Measurements from ENCODE around the gene CHURC1.
A peak's percentile ranks its signal among the peaks of the same experiment; 100 is the strongest.

Gene CHURC1

DNA sequence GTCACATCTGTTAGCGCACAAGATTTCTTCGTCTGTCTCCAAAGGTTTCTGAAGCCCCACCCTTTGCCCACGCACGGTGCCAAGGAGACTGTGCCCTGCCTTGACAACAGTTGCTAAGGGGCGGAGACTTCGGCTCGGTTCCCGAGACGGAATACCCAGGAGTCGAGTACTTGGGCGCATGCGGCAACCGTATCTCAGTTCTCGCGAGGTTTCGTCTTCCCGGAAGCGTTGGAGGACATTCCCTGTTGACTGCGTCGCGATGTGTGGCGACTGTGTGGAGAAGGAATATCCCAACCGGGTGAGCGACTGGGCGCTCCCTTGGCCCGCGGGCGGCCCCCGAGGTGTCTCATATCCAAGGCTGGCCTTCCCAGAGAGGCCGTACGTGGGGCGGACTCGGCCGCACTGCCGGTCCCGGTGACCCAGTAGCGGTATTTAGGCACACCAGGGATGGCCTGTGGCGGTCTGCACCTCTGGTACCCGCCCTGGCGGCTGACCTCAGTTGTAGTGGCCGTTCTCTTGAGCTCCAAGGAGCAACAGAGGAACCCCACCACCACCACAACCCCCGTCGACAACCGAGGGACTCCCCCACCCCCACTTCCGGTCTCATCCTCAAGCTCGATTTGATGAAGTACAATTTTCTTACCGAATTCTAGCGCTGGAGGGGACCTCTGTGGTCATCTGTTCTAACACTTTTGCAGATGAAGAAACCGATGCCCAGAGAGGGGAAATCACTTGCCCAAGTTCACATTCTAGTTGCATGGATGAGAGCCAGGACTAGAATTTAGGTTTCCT is at the start of gene CHURC1:
CHURC1 (plus strand) TSS at position 219 of the 792 bp plus-strand sequence; CDS start at position 260, 41 bp downstream.
- DNase-seq (ENCODE audit: low read depth): peak; percentile 99

DNA sequence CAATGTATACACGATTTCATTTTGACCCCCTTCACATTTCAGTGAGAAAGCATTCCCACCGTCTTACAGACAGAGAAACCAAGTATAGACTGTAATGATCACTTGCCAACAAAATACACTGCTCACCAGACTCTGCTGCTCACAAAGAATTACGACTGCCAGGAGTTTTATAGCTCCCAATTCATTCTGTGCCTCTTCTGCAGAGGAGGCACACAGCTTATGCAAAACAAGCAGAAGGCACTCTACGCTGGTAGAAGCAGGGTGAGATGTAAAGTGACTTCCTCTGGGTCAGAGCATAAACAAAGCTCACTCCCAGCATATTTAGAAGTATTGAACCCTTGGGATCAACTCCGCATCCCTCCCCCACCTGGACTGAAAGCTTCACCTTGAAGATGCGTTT is 49.1 kb upstream of the CHURC1 start:
- DNase-seq (ENCODE audit: low read depth): no peak

DNA sequence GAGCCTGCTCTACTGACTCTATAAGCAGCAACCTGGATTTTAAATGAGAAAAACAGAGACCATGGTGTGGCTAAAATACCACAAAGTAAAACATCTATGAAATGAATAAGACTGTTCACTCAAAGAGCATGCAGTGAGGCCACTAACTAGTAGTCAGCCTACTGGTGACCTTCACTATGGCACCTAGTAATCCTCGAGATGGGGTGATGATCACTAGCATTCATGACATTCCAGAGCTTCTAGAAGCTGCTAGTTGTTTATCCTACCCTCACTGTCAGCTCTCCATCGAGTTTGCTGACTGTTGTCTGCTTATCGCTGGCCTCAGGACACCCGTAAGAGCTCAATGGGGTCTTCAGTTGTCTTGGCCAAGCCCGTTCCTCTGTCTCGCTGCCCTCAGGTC is 48.3 kb upstream of the CHURC1 start:
- no peak for DNase-seq (ENCODE audit: low read depth)

DNA sequence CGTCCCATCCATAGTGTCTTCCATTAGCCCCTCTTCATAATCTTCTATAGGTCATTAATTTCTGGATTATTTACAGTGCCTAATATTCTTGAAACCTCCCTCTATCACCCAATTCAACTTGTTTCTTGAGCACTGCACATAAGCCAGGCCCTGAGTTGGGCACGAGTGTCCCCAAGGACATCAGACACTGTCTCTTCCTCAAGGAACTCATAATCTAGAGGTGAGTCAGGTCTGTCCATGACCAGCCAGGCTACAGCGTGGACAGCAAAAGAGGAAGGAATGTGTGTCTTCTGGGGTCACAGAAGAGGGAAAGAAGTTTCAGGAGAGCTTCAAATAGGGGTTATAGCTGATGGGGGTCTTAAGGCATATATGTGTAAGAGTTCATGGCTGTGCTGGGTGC is 47.1 kb upstream of the CHURC1 start:
- DNase-seq (ENCODE audit: low read depth): no peak

DNA sequence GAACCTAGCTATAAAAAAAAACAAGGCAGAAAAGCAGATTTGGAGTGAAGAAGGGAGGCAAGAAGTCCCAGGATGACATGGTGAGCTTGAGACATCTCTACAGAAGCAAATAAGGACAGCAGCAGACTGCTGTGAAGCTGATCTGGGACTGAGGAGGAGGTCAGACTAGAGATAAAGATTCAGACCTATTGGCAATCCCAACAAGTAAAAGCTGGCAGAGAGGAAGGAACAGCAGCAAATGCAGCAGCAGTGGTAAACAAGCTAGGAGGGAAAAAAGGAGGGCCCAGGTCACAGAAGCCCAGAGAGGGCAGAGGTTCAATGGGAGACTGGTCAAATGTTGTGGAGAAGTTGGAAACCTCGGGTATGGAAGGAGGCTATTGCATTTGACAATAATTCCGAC is 45.9 kb upstream of the CHURC1 start:
- no peak for DNase-seq (ENCODE audit: low read depth)

DNA sequence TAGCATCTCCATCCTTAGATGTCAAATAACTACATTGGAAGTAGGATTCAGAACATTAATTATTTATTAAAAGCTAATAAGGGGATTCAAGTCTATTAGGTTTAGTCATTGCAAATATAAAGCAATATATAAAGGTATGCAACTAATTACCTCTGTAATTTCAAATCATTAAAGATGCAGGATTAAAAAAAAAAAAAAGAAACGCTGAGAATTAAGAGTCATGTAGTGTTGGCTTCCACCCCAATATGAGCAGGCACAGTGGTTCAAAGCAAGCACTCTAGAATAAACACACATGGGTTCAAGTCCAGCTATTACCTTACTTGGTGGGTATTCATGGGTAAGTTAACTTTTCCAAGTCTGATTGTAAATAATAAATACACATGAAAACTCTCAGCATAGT is 45.4 kb upstream of the CHURC1 start:
- no peak for DNase-seq (ENCODE audit: low read depth)

DNA sequence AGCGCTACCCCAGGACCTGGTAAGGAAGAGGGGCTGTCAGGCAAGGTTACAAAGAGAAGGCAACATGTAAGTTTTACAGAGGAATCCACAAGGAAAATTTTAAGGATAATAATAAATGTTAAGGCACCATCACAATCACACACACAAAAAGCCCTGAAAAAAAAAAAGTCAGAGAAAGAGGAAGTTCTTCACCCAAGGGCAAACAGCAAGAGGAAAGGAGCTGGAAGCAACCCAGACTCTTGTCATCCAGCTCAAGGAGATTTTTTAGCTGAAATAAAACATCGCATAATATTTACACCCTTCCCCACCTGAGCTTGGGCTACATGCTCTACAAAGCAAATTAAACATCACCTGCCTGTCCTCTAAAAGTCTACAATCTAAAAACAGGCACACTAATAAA is 44.1 kb upstream of the CHURC1 start:
- no peak for DNase-seq (ENCODE audit: low read depth)

DNA sequence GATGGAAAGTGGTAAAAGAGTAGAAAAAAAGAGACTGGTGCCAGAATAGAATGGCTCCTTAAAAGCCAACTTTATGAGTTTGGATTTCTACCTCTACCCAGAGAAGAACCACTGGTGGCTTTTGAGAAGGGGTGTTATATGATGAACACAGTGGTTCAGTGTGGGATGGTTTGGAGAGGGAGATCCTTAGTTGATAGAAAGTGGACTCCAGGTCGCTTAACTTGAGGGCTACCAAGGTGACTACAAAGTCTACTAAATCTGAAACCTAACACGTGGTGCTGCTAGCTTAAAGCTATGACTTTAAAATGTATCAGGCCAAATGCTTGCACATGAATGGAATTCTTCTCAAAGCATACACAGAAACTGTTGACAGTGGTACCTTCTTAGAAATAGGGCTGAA is 42.9 kb upstream of the CHURC1 start:
- DNase-seq (ENCODE audit: low read depth): no peak

DNA sequence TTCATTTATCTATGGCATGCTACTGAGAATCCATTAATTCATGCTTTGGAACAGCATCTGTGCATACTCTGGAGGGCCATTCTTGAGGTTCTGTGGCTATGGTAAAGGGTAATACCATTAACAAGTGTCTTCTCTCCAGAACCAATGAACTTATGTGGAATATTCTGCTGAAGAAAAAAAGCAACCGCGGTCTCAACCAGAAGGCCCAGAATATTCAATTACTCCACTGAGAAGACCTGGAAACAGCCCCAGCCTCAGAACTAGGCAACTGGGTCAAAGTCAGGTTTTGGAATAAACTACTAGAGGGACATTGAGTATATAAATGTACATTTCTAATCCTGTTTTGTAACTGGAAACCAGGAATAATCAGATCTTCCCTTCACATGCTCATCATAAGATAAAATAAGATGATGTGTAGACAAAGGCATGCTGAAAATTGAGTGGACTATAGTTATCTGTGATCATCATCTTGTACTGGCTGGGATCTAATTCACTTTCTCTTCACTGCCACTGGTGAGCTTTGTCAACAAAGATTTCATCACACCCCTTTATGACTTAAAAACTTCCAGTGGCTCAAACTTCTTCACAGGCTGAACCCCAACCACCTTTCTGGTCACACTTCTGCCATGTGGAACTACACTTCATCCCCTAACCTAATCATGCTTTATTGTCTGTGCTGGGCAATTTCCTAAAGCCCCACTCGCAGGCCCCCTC is 40.6 kb upstream of the CHURC1 start:
- DNase-seq (ENCODE audit: low read depth): no peak

DNA sequence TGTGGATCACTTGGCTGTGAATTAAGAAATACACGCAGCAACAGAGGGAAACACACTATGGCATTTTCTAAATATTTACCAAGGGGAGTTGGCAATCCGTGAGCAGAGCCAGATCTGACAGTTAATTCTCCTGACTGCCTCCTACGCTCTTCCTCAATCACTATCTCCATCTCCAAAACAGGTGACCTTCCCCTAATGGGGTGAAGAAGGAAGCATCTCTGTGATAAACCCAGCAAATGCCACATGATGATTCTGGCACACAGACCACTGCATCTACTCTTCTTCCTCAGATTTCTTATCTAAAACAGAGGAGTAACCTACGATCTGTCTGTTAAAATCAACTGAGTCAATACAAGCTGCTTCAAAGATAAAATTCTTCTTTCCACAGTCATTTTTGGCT is 38.9 kb upstream of the CHURC1 start:
- DNase-seq (ENCODE audit: low read depth): no peak

DNA sequence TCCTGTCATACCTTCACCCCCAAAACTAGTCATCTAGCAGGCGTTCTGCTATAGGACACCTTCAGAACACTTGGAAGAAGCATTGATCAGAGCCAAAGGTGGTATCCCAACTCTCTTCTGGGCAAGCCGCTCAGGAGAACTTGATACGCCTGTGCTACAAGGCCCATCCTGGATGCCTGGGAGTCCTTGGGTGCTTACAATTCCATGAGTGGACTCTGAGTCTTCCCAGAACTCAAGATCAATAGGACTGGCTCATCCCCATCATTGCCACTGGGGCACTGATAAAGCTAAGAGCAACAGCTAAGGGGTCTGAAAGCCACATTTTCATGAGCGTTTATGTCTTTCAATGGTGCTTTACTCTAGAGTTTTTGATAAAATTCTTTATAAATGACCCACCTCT is 36.4 kb upstream of the CHURC1 start:
- DNase-seq (ENCODE audit: low read depth): no peak

DNA sequence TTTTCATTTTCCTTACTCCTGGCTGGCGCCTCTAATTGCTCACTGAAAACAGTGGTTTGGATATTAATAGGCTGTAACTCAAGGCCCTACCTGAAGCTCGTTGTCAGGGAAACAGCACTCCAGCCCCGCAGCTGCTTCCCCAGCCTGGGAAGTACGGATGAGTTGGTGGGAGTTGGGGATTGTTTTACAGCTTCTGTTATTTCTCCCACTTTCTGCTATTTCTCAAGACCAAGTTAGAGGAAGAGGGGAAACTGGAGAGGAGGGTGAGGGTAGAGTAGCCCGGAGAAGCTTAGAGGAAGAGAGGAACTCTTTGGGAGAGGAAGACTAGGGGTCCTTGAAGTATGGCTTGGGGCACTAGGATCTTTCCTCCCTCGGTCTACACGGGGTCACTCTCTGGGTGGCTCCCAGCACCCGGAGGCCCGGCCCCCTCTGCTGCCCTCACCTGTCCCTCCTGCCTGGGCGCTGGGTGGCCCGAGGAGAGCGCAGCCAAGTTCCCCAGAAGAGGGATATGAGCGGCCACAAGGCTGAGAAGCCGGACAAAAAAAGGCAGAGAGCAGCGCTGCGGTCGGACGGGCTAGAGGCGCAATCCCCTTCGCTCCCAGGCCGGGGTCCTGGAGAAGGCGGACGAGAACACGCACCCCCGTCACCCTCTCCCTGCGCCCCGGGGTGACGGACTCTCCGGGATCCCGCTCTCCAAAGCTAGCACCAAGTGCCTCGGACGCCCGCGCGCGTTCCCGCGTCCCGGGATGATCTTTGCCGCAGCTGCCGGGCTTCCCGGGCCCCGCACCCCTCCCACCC is 35.2 kb upstream of the CHURC1 start:
- no peak for DNase-seq (ENCODE audit: low read depth)

DNA sequence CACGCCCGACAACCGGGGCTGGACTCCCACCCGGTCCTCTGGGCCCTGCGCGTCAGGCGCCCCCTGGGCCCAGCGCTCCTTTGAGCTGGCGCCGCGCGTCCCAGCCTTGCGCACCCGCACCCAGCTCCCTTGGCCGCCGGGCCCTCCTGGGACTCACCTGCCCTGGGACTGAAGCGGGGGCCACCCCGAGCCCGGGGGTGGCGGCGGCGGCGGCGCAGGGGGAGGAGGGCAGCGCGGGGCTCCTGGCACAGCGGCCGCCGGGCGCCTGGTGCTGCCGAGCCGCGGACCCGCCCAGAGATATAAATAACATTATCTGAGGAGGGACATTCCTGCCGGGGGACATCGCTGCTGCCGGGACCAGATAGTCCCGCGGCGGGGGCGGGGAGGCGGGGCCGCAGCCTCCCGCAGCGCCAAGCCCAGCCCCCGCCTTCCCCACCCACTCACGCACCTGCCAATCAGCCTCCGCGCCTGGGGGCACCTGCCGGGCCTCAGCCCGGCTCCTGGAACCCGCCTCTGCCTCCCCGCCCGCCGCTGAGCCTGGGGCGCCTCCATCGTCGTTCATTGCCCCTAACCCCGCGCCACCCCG is 34.5 kb upstream of the CHURC1 start, which contains the start of gene SPTB:
SPTB (minus strand) TSS at position 273 of the 586 bp plus-strand sequence. CDS start 56,813 bp downstream, outside the sequence.
- DNase-seq (ENCODE audit: low read depth): peak; percentile 71

DNA sequence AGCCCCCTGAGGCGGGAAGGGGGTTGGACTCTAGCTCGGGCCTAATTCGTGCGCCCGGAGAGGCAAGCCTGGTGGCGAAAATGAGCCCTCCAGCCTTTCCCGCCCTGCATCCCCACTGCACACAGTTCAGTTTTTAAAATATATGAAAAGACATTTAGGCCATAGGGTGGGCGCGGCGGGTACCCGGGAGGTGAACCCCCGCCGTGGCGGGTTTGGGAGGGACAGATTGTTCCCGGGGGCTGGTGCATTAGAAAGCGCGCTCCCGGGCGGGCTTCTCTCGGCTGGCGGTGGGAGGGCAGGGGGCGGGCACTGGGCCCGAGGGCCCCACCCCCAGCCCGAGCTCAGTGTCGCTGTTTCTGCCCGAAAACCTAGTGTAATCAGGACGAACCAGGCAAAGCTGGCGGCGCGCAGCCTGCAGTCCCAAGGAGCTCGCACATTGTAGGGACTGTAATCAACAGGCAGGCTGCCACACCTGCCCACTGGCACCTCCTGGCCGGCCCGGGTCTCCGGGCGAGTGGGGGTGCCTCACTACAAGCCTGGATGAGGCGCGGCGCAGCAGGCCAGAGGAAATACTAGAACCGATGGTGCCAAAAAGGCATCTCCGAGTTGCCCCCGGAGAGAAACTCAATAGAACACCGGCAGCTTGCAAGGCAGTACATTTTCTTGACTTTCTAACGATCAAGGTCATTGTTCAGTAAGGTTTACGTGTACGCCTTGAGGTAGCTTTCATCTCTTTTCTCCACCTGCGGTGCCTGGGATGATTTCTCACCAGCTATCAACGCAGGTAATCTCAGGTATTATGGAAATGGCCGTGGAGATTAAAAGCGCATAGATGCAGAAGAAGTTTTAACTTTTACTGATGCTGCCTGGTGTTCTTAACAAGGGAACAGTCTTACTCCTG is 33.8 kb upstream of the CHURC1 start:
- DNase-seq (ENCODE audit: low read depth): peak; percentile 48

DNA sequence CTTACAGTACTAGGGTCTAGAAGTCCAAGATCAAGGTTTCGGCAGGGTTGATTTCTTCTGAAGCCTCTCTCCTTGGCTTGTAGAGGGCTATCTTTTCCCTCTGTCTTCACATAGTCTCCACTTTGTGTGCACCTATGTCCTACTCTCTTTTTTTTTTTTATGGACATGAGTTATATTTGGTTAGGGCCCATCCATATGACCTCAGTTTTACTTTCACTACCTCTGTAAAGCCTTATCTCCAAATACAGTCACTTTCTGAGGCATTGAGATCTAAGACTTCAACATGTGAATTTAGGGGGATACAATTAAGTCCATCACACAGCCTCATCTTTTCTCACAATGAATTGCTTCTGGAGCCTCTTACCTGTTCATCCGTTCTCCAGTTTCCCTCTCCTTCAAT is 28.7 kb upstream of the CHURC1 start:
- no peak for DNase-seq (ENCODE audit: low read depth)

DNA sequence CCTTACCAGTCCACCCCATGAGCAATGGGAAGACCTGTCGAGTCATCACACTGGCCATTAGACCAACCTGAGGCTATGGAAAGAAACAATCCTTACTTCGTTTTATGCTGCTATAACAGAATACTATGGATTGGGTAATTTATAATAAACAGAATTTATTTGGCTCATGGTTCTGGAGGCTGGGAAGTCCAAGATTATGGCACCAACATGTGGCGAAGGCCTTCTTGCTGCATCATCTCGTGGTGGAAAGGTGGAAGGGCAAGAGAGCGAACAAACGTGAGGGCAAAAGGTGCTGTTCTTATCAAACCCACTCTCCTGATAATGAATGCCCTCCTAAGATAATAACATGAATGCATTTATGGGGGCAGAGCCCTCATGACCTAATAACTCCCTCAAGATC is 24.9 kb upstream of the CHURC1 start:
- no peak for DNase-seq (ENCODE audit: low read depth)

DNA sequence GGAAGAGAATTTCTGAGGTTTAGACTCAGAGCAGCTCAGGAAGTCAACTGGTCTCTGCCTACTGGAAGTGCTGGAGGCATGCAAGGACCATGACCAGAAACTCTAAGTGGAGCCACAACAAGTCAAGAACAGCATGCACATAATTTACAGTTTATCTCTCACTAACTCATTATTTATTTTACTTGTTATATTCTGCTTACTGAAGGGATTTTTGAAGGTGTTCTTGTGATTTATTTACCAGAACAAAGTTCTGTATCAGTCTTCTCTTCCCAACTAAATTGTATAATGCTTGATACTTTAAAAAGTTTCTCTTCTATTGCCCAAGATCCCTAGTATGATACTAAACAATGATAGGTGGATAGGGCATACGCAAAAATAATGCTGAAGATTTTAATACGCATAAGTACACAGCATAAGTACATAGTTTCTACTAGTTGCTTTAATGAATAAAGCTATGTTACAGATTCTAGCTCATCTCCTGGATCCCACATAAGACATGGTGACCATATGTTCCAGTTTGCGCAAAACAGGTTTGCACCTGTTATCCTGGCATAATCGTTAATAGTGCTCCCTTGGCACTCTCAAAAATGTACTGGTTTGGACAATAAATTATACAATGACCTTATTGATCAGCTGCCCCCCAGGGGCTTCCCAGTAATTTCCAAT is 22.9 kb upstream of the CHURC1 start:
- no peak for DNase-seq (ENCODE audit: low read depth)

DNA sequence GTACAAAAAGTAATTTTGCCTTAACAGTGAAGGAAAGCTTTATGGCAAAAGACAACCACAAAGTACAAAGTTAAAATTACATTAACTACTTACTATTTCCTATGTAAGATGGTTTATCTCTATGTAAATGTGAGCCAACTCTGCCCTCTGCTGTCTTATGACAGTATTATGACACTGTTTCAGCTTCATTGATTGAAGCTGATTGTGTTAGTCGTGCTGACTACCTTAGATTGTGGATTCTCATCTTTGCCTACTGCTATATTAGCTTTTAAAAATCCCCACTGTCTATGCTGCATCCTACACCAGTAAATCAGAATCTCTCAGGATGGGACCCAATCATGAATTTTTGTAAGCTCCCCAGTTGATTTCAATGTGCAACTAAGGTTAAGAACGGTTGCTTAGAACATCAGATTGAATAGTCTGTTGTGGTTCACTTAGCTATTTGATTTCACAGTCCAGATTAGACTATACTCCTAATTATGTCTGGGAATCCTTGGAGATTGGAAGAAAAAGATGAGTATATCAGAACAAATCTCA is 22.3 kb upstream of the CHURC1 start:
- DNase-seq (ENCODE audit: low read depth): peak; percentile 44

DNA sequence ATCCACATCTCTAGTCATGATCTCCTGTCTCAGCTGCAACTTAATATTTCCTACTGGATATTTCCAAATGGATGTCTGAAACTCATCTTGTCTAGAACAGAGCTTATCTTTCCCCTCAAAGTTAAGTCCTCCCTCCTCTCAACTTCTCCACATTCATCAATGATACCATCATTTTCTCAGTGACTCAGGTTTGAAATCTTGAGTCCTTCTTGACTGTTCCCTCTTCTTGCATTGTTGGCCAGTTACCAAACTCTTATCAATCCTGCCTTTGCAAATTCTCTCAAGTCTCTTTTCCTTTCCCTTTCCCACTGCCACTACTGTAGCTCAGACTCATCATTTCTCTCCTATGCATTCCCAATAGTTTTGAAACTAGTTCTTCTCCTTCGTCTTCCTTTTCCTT is 14.3 kb upstream of the CHURC1 start:
- DNase-seq (ENCODE audit: low read depth): no peak

DNA sequence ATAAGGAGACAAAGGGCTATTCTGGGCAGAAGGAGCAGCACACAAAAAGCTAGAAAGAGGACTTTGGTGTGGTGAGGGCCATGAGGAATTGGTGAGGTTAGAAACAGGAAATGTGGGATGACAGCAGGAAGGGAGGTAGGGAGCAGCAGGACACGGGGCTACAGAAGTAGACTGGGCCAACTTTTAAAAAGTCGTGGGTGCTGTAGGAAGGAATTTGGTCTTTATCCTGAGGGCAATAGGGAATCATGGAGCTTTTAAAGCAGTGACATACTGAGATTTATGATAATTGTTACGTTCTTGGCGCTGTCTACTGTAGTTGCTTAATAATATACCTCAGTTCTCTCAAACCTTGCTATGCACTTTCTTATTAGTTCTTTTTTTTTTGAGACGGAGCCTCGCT is 8.2 kb upstream of the CHURC1 start:
- no peak for DNase-seq (ENCODE audit: low read depth)

Data from stimulated activated CD4-positive, alpha-beta T cell treated with anti-CD3 and anti-CD28 coated beads, Interleukin-2, amount 100 ng/mL, for 4 hours (primary cell).